ENCODE measurements around the gene GLT8D2. TPM values are rescaled to one million over a fixed set of nuclear protein-coding genes. Genes with fewer than 3 reads are reported as not detected.

GLT8D2 gene
- total and polyA plus RNA-seq, 2 of the 13 experiments (the other 11 are each of a cell fraction or from before 2014, with no cell fraction given): not detected

DNA sequence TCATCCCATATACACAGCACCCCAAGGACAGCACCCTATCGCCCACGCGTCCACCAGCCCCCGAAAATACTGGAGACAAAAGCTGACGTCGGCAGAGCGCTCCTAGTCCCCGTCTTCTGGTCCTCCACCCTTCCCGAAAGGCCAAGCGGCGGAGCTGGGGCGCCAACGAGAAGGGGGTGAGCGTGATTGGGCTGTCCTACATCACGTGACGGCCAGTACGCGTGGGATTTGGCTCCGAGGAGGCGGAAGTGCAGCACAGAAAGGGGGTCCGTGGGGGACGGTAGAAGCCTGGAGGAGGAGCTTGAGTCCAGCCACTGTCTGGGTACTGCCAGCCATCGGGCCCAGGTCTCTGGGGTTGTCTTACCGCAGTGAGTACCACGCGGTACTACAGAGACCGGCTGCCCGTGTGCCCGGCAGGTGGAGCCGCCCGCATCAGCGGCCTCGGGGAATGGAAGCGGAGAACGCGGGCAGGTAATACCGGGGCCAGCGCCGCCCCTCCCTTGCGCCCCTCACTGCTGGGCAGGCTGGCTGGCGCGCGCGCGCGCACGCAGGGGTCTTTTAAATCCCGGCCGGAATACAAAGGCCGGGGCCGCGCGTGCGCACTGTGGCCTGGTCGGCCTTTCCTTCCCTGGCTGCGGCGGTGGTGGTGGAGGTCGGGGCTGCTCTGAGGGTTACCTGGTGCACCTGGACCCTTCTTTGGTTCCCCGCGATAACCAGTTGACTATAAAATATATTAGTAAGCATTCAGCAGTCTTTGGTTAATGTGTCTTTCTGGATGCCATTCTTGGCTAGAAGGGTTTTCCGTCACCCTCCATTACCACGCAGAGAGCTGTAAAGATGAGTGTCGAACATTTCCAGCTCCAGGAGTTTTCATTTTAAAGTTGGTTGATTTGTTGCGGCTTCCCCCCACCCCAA, 84.1 kb downstream of the GLT8D2 start, which contains the start of gene TDG (continued):
- peak; percentile 33; the same call in 1 of the 2 replicates for TF ChIP-seq AFF4 (CRISPR knock-in tag; IDR thresholded peaks at IDR 0.05)
- TF ChIP-seq, protein P1, sequence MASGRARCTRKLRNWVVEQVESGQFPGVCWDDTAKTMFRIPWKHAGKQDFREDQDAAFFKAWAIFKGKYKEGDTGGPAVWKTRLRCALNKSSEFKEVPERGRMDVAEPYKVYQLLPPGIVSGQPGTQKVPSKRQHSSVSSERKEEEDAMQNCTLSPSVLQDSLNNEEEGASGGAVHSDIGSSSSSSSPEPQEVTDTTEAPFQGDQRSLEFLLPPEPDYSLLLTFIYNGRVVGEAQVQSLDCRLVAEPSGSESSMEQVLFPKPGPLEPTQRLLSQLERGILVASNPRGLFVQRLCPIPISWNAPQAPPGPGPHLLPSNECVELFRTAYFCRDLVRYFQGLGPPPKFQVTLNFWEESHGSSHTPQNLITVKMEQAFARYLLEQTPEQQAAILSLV (CRISPR knock-in tag; IDR thresholded peaks at IDR 0.05; ENCODE audit: borderline replicate concordance): peak; percentile 94
- TF ChIP-seq ZBTB7B (CRISPR knock-in tag; IDR thresholded peaks at IDR 0.05): peak; percentile 92
- peak; percentile 97 for TF ChIP-seq MYC (CRISPR knock-in tag; IDR thresholded peaks at IDR 0.05; ENCODE audit: borderline replicate concordance)
- TF ChIP-seq, protein P2, sequence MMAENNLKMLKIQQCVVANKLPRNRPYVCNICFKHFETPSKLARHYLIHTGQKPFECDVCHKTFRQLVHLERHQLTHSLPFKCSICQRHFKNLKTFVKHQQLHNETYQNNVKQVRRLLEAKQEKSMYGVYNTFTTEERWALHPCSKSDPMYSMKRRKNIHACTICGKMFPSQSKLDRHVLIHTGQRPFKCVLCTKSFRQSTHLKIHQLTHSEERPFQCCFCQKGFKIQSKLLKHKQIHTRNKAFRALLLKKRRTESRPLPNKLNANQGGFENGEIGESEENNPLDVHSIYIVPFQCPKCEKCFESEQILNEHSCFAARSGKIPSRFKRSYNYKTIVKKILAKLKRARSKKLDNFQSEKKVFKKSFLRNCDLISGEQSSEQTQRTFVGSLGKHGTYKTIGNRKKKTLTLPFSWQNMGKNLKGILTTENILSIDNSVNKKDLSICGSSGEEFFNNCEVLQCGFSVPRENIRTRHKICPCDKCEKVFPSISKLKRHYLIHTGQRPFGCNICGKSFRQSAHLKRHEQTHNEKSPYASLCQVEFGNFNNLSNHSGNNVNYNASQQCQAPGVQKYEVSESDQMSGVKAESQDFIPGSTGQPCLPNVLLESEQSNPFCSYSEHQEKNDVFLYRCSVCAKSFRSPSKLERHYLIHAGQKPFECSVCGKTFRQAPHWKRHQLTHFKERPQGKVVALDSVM (CRISPR knock-in tag; IDR thresholded peaks at IDR 0.05): no peak
- TF ChIP-seq ZNF256 (CRISPR knock-in tag; conservative IDR thresholded peaks at IDR 0.05): 0 out of 2 replicates have a peak, but pooled peaks have one; percentile 30
- TF ChIP-seq MTERF4 (CRISPR knock-in tag; IDR thresholded peaks at IDR 0.05): peak; percentile 68; the same call in 1 of the 2 replicates
- TF ChIP-seq DNMT1 (CRISPR knock-in tag; IDR thresholded peaks at IDR 0.05): no peak
- peak; percentile 67 for TF ChIP-seq ZNF580 (CRISPR knock-in tag; IDR thresholded peaks at IDR 0.05; ENCODE audit: borderline replicate concordance, low read depth)
- no peak for TF ChIP-seq ZMAT5 (CRISPR knock-in tag; IDR thresholded peaks at IDR 0.05; ENCODE audit: borderline replicate concordance, low read depth)
- no peak for TF ChIP-seq DBP (CRISPR knock-in tag; IDR thresholded peaks at IDR 0.05; ENCODE audit: not compliant biosample characterization)
- peak; percentile 96 for TF ChIP-seq FOXC1 (CRISPR knock-in tag; IDR thresholded peaks at IDR 0.05; ENCODE audit: borderline replicate concordance)
- peak; percentile 68; the same call in 1 of the 2 replicates for TF ChIP-seq ZNF337 (CRISPR knock-in tag; IDR thresholded peaks at IDR 0.05; ENCODE audit: borderline replicate concordance, low read depth)
- peak; percentile 39 for TF ChIP-seq RXRB (CRISPR knock-in tag; IDR thresholded peaks at IDR 0.05; ENCODE audit: borderline replicate concordance)
- peak; percentile 56; the same call in 1 of the 2 replicates for TF ChIP-seq TSC22D2 (CRISPR knock-in tag; IDR thresholded peaks at IDR 0.05; ENCODE audit: borderline replicate concordance)
- TF ChIP-seq FOXM1 (CRISPR knock-in tag; IDR thresholded peaks at IDR 0.05): no peak
- no peak for TF ChIP-seq SRSF9 (IDR thresholded peaks at IDR 0.05; ENCODE audit: borderline replicate concordance, insufficient read depth, low read depth, low read length, poor library complexity, severe bottlenecking)
